Effector memory CD4-positive, alpha-beta T cell (primary cell): ENCODE measurements around the gene OAS2.

Experiments used
- DNase-seq, 3 donors: peaks; one replicate each; pipeline ENCODE4 v3.0.0-alpha.2; 2020
- H3K27ac ChIP-seq: 2 replicates; pipeline ENCODE4 v1.7.0; 2013; ENCODE audit warnings: mild to moderate bottlenecking, low read length, moderate library complexity; ENCODE audit not compliant: insufficient read depth, poor library complexity, severe bottlenecking
- H3K27me3 ChIP-seq: replicated peaks from 2 replicates; pipeline ENCODE4 v1.7.0; 2013; ENCODE audit warnings: mild to moderate bottlenecking, low read length; ENCODE audit not compliant: insufficient read depth, control insufficient read depth, poor library complexity, severe bottlenecking
- H3K36me3 ChIP-seq: 2 replicates; pipeline ENCODE4 v1.7.0; 2013; ENCODE audit warnings: mild to moderate bottlenecking, low read length, moderate library complexity; ENCODE audit not compliant: control insufficient read depth, insufficient read depth
- H3K4me1 ChIP-seq: 2 replicates; pipeline ENCODE4 v1.7.0; 2013; ENCODE audit warnings: low read length, mild to moderate bottlenecking; ENCODE audit not compliant: control insufficient read depth, insufficient read depth, poor library complexity, severe bottlenecking
- H3K4me3 ChIP-seq: 2 replicates; pipeline ENCODE4 v1.7.0; 2013; ENCODE audit warnings: low read length, low read depth, mild to moderate bottlenecking; ENCODE audit not compliant: insufficient read depth, poor library complexity, severe bottlenecking
- H3K9me3 ChIP-seq: 2 replicates; pipeline ENCODE4 v1.7.0; 2013; ENCODE audit warnings: mild to moderate bottlenecking, low read length, moderate library complexity; ENCODE audit not compliant: control insufficient read depth
- total RNA-seq, 3 donors: gene quantifications; one replicate each; lab custom pipeline; 2026; lab: John Stamatoyannopoulos, UW

OAS2 gene, protein sequence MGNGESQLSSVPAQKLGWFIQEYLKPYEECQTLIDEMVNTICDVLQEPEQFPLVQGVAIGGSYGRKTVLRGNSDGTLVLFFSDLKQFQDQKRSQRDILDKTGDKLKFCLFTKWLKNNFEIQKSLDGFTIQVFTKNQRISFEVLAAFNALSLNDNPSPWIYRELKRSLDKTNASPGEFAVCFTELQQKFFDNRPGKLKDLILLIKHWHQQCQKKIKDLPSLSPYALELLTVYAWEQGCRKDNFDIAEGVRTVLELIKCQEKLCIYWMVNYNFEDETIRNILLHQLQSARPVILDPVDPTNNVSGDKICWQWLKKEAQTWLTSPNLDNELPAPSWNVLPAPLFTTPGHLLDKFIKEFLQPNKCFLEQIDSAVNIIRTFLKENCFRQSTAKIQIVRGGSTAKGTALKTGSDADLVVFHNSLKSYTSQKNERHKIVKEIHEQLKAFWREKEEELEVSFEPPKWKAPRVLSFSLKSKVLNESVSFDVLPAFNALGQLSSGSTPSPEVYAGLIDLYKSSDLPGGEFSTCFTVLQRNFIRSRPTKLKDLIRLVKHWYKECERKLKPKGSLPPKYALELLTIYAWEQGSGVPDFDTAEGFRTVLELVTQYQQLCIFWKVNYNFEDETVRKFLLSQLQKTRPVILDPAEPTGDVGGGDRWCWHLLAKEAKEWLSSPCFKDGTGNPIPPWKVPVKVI
- total RNA-seq: 71.8 to 111 (median 86.1) reads per million in 3 donors

DNA sequence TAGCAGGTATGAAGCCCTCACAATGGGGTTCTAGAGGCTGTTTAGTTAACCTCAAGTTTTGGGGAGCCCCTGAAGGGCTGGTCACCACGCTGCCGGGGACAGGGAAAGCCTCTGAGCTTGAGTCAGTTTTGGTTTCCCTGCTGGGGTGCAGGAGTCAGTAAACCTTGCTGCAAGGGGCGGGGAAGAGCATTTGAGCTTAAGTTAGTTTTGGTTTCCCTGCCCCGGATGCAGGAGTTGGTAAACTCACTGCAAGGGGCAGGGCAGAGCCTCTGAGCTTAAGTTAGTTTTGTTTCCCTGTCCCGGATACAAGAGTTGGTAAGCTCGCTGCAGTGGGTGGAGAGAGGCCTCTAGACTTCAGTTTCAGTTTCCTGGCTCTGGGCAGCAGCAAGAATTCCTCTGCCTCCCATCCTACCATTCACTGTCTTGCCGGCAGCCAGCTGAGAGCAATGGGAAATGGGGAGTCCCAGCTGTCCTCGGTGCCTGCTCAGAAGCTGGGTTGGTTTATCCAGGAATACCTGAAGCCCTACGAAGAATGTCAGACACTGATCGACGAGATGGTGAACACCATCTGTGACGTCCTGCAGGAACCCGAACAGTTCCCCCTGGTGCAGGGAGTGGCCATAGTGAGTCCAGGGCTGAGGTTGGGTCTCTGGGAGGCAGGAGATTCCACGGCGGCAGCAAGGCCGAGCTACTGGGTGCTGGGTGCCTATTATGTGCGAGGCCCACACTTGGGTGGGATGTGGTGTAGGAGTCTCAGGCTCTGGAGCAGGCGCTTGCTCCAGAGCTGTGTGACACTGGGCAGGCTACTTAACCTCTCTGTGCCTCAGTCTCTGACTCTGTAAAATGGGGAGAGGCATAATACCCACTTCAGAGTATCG, at the start of gene OAS2:
OAS2 (plus strand) TSS at position 357 of the 878 bp plus-strand sequence; CDS start at position 447, 90 bp downstream.
- Histone ChIP-seq H3K9me3 (no peaks in the 10 kb centered on the region), H3K27ac (peak within 1 kb of the TSS; percentile 78), H3K36me3 (no peaks in the 10 kb centered on the region), H3K4me1 (peaks cover 17% of the 10 kb centered on the region), H3K4me3 (peak within 1 kb of the TSS; percentile 76), H3K27me3 (no peaks in the 10 kb centered on the region)
- peak; percentile 61 to 69 (median 67) for DNase-seq

DNA sequence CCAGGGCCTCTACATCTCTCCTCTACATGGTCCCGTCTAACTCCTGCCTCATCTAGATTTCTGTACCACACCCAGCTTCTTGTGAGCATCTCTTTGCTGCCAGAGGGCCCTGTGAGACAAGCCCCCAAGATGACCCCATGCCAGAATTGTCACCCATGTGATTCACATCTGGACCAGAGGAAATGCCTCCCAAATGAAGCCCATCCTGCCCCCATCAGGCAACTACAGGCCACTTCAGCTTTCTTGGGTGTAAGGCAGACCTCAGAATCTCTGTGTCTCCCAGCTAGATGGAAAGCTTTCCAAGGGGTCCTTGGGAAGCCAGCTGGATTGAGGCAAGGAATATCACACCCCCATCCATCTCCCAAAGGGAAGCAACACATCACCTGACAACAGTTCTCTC, 49.3 kb upstream of the OAS2 start:
- no peak overlapping the region for H3K27ac ChIP-seq
- DNase-seq: no peak
- no peaks in the 10 kb centered on the region for H3K4me1 ChIP-seq
- H3K4me3 ChIP-seq: no peak overlapping the region
- no peaks in the 10 kb centered on the region for H3K9me3 ChIP-seq
- H3K27me3 ChIP-seq: no peaks in the 10 kb centered on the region
- no peaks in the 10 kb centered on the region for H3K36me3 ChIP-seq

DNA sequence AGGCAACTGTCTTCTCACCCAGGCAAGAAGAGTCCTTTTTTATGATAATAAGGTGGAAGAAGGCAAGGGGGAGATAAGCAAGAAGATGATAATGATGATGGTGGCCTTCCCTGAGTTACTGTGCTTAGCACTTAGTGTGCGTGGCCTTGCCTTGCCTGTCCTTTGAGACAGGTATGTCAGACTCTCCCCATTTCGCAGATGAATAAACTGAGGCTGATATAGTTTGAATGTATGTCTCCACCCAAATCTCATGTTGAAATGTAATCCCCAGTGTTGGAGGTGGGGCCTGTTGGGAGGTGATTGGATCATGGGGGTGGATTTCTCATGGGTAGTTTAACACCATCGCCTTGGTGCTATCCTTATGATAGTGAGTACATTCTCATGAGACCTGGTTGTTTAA, 48.6 kb upstream of the OAS2 start:
- H3K4me1 ChIP-seq: no peaks in the 10 kb centered on the region
- no peaks in the 10 kb centered on the region for H3K27me3 ChIP-seq
- H3K27ac ChIP-seq: no peak overlapping the region
- H3K9me3 ChIP-seq: no peaks in the 10 kb centered on the region
- DNase-seq: no peak
- no peaks in the 10 kb centered on the region for H3K36me3 ChIP-seq
- no peak overlapping the region for H3K4me3 ChIP-seq

DNA sequence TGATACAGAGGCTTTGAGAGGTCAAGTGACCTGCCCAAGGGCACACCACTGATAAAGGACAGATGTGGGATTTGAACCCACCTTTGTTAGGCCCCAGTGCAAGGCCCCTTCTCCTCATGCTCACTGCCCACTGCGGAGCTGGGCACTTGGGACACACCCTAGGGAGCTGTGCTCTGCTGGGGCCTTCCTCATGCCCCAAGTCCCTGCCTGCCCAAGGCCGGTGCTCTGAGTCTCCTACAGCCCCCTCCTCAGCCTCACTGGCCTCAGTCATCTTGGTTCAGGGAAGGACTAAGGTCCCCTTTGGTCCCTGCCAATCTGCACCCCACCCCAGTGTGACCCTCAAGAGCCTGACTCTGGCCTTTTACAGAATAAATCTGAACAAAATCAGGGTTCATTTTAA, 48.0 kb upstream of the OAS2 start:
- H3K9me3 ChIP-seq: no peaks in the 10 kb centered on the region
- H3K36me3 ChIP-seq: no peaks in the 10 kb centered on the region
- no peak for DNase-seq
- no peak overlapping the region for H3K27ac ChIP-seq
- H3K27me3 ChIP-seq: no peaks in the 10 kb centered on the region
- no peaks in the 10 kb centered on the region for H3K4me1 ChIP-seq
- no peak overlapping the region for H3K4me3 ChIP-seq

DNA sequence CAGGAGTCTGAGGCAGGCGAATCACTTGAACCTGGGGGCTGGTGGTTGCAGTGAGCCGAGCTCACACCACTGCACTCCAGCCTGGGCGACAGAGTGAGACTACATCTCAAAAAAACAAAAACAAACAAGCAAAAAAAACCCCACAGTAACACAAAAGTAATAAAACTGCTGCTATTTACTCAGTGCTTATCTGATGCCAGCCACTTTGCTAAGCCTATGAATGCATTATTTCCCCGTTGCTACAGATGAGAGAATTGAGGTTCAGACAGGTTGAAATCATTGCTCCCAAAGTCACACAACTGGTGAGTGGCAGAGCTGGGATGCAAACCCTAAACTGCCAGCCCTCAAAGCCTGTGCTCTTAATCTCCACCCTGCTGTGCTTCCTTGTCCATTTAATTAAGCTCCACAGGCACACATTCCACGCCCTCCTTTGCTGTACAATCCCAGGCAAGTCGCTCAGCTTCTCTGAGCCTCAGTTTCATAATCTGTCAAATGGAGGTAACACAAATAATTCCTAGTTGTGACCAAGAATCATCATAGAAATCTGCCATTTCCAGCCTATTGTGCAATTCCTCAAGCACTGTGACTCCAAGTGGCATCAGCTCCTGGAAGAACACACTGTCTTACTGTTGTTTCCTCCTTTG, 45.7 kb upstream of the OAS2 start:
- Histone ChIP-seq H3K36me3 (no peaks in the 10 kb centered on the region), H3K4me1 (peaks cover 3% of the 10 kb centered on the region), H3K27me3 (no peaks in the 10 kb centered on the region), H3K4me3 (no peak overlapping the region), H3K27ac (no peak overlapping the region), H3K9me3 (no peaks in the 10 kb centered on the region)
- no peak for DNase-seq

DNA sequence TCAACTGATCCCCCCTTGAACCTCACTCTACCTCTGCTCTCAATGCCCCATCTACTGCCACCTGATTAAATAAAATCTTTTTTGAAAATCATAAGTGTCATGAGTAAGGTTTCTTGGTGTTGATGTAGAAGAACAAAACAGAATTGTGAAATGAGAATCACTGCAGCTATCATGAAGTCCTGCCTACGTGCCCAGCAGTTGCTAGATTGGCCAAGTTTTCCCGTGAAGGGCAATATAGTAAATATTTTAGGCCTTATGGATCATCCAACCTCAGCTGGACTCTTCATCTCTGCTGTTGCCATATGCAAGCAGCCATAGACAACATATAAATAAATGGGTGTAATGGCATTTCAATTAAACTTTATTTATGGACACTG, 45.2 kb upstream of the OAS2 start:
- H3K4me3 ChIP-seq: no peak overlapping the region
- no peaks in the 10 kb centered on the region for H3K36me3 ChIP-seq
- H3K9me3 ChIP-seq: no peaks in the 10 kb centered on the region
- no peaks in the 10 kb centered on the region for H3K27me3 ChIP-seq
- peaks cover 3% of the 10 kb centered on the region for H3K4me1 ChIP-seq
- no peak overlapping the region for H3K27ac ChIP-seq
- no peak for DNase-seq

DNA sequence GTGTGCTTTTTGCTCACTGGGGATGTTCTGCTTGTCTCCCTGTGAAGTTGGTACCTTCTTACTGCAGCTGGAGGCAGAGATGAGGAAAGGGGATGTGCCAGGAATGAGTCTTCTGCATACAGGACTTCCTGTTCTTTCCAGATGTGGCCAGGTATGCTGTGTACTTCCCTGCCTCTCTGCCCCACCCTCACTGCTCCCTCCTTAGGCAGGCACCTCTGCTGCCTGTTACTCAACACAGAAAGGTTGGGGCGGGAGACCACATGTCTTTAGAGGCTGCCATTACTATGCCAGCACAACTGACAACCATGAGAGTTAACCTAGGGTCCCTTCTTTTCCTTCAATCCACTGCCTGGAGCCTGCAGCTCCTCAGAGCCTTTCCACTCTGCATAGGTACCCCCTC, 42.1 kb upstream of the OAS2 start:
- Histone ChIP-seq H3K9me3 (no peaks in the 10 kb centered on the region), H3K27ac (no peak overlapping the region), H3K4me1 (peaks cover 19% of the 10 kb centered on the region), H3K27me3 (no peaks in the 10 kb centered on the region), H3K4me3 (no peak overlapping the region), H3K36me3 (peaks cover under 1% of the 10 kb centered on the region)
- no peak for DNase-seq

DNA sequence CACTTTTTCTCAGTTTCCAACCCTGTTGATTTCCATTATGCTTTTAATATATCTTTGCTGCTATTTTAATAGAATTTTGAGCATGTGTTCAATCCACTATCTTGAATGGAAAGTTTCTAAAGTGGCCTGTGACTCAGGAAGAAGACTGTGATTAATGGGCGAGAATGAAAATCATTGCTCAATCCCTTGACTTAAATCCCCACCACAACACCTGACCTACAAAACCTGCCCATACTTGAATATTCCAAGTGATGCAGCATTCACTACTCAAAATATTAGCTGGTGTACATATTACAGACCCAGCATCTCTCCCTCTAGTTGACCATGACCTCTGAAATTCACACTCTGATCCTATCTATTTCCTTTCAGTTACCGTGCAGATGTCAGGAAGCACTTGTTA, 41.4 kb upstream of the OAS2 start:
- no peak for DNase-seq
- Histone ChIP-seq H3K4me3 (no peak overlapping the region), H3K9me3 (no peaks in the 10 kb centered on the region), H3K4me1 (peaks cover 19% of the 10 kb centered on the region), H3K36me3 (peaks cover 7% of the 10 kb centered on the region), H3K27ac (no peak overlapping the region), H3K27me3 (no peaks in the 10 kb centered on the region)

DNA sequence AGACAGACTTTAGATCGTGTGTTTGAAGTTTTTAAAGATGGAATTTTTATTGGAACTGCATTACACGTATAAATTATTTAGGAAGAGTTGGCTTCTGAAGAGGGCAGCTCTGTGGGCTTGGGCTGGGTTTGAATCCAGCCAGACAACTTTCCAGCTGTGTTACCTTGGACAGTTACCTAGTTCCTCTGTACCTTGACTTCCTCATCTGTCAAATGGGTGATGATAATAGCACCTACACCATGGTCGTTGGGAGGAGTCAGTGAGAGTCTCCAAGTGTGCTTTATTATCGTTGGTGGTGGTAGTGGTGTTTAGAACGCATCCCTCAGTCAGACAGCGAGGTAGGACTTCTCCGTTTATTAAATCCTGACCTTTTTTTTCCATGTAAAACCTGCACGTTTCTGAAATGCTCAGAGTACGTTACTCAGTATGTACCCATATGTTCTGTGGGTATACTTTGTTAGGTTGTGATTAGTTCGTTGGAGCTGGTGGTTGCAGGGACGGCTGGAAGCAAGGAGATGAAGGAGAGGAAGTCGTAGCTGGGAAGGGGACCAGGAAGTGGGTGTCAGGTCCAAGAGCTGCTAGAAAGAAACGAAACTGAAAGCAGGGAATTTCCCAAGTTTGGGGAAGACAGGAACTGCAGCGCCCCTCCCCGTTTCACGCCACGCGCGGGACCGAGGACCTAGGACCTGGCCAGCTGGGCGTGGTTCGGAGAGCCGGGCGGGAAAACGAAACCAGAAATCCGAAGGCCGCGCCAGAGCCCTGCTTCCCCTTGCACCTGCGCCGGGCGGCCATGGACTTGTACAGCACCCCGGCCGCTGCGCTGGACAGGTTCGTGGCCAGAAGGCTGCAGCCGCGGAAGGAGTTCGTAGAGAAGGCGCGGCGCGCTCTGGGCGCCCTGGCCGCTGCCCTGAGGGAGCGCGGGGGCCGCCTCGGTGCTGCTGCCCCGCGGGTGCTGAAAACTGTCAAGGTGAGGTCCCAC, 40.3 kb upstream of the OAS2 start, which contains the start of gene OAS3:
OAS3 (plus strand) TSS at position 734 of the 979 bp plus-strand sequence; CDS start at position 791, 57 bp downstream.
- Histone ChIP-seq H3K4me3 (peak within 1 kb of the TSS; percentile 83), H3K4me1 (peaks cover 19% of the 10 kb centered on the region), H3K27me3 (no peaks in the 10 kb centered on the region), H3K9me3 (no peaks in the 10 kb centered on the region), H3K36me3 (peaks cover 12% of the 10 kb centered on the region), H3K27ac (peak within 1 kb of the TSS; percentile 66)
- peak; percentile 62 to 79 (median 64) for DNase-seq
